GM18870 (cell line): Measurements from ENCODE around the gene PPP1R9B.

Source experiments
- ATAC-seq: cut with Tn5 transposase; IDR thresholded peaks from one replicate; pipeline ENCODE4 v1.9.1; 2021; ENCODE audit warnings: moderate library complexity; ENCODE audit not compliant: unreplicated experiment

Gene PPP1R9B

GRCh38 chr17:50144845-50145531, 5.5 kb downstream of the PPP1R9B start:
- ATAC-seq: no peak

DNA sequence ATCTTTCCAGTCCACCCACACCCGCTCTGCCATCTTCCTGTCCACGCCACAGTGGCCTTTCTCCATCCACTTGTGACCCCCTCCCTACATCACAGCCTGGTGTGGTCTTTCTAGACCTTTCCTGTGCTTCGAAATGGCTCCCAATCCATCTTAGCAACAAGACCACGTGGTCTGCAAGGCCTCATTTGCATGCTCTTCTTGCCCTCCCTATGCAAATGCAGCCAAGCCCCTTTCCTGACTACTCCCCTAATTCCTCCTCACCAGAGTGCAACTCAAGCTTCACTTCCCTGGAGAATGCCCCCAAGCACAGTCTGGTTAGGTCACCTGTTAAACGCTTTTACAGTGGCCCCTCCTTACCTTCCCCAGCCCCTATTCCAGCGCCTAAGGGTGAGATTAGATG, 6.1 kb downstream of the PPP1R9B start:
- ATAC-seq: no peak

DNA sequence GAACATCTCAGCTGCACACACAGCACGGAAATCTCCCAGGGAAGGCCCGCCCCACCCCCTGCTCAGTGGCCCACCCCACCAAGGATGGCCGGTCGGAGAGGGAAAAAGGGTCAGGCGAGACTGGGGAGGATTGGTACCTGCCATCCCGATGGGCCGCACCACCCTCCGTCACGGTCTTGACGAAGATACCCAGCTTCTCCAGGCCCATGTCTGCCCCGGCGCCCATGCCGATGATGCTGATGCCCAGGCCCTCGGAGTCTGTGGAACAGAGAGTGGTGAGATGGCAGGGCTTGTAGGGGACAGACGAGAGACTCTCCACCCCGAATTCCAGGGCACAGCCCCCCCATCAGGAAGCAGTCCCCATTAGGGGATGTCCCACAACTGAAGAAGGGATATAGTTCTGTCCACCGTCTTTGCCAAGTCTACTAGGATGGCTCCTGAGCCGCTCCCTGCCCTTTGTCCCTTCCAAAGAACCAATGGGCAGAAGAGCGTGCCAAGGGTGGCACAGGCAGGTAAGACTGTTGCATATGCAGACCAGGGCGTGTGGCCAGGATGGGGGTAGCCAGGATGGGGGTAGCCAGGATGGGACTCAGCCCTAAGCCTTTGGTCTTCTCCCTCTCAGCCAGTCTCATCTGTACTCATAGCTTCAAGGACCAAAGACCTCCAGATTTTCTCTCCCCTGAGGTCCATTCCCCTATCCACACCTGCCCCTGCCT, 6.9 kb downstream of the PPP1R9B start:
- ATAC-seq: no peak

- no peak for ATAC-seq
Measured at GRCh38 chr17:50141745-50142110, 8.7 kb downstream of the PPP1R9B start.

- ATAC-seq: no peak
Measured at GRCh38 chr17:50141026-50141744, 9.3 kb downstream of the PPP1R9B start.

DNA sequence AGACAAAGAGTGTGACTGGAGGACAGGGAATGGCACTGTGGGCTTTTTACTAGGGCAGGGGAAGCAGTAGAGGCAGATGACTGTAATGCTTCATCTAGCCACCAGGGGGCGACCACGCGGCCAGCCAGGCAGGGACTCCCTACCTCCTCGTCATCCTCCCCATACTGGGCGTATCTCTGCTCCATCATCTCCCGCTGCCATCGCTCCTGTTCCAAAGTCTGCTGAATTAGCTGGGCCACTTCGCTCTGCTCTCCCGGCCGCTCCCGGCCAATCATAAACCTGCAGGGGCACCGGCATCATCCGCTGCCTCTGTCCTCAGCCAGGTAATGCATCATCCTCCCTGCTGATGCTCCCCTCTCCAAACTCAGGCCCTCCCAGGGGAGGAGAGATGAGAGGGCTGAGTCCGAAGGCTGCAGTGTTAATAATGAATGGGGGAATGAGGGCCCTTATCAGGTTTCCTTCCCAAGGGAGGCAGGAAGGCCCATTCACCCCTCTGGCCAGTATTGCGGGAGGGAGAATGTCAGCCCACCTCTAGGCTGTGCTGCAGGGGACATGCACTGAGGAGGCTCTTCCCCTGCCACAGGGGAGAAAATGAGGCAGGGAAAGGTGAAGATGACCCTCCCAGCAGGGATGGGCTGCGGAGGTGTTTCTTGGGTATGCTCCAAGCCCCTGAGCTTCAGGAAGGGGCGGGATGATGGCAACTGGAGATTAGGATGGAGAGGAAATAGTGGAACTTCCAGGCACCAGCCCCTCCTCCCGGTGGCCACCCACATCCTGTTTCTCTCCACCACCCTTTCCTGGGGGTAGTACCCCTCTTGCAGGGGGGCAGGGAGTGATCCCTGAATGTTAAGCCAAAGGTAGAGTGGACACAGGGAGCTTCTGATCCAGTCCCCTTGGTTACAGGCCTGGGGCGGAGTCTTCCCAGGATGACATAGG, 10.3 kb downstream of the PPP1R9B start:
- peak; percentile 48 for ATAC-seq

- ATAC-seq: no peak
Measured at GRCh38 chr17:50139185-50139783, 11.2 kb downstream of the PPP1R9B start.

DNA sequence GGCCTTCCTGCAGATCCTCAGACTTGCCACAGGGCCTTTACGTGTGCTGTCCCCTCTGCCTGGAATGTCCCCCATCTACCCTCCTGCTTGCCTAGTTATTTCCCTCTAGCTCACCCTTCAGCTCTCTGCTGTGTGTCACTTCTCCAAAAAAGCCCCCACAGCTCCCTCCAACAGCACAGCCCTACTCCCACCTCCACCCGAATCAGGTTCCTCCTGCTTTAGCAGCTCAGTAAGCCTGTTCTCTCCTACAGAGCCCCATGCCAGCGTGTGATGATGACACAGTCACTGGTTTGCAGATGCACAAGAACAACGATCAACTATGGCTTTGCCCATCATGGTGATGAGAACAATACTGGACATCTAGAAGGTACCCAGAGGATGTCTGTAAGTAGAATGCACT, 13.4 kb downstream of the PPP1R9B start:
- ATAC-seq: no peak

- no peak for ATAC-seq
Measured at GRCh38 chr17:50136096-50136687, 14.3 kb downstream of the PPP1R9B start.

GRCh38 chr17:50135316-50136095, 15.0 kb downstream of the PPP1R9B start:
- no peak for ATAC-seq

DNA sequence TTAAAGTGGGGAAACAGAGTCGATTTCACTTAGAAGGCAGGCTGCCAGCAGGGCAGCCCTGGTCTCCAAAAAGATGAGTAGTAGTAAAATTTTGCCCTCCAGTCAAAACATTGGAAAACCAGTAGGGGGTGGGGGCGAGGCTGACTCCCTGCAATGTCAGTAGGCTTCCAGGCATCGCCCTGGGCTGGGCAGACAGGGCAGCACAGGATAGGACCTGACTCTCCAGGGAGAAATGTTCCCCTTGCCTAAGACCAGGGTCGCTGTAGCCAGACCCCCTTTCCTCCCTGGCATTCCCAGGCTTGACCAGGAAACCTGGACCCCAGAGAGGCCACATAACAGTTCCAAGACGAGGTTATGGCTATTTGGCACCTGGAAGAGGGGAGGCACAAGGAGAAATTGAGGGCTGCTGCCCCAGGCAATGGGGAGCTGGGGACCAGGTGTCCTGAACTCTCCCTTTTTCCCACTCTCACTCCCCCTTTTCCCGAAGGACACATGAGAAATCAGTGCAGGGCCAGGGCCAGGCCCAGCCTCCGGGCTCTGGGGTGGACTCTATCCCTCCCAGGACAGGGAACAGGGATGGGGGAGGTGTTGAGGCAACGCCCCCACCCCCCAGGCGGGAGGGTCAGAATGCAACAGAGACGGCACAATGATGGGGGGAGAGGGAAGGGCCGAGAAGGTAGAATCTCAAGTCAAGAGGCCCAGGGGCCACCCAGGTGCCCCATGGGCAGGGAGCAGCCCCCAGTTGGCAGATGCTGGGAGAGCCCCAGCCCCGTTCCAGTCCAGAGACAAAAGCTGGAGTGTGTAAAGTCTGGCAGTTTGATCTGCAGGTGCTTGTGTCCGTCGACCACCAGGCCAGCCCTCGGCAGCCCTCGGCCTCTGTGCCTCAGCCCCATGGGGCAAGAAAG, 16.0 kb downstream of the PPP1R9B start:
- no peak for ATAC-seq

DNA sequence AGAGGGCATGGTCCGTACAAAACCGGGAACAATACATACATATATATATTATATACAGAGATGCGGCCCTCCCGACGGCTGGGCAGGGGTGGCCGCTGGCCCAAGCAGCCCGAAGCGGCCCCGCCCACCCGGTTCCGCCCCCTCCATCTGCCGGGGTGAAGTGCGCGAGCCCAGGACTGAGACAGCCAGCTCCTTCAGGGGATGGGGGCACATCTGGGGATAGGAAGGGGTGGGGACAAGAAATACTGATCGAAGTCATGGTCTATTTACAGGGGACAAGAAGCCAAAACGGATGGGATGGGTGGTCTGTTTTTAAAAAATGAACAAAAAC, 16.7 kb downstream of the PPP1R9B start:
- no peak for ATAC-seq

DNA sequence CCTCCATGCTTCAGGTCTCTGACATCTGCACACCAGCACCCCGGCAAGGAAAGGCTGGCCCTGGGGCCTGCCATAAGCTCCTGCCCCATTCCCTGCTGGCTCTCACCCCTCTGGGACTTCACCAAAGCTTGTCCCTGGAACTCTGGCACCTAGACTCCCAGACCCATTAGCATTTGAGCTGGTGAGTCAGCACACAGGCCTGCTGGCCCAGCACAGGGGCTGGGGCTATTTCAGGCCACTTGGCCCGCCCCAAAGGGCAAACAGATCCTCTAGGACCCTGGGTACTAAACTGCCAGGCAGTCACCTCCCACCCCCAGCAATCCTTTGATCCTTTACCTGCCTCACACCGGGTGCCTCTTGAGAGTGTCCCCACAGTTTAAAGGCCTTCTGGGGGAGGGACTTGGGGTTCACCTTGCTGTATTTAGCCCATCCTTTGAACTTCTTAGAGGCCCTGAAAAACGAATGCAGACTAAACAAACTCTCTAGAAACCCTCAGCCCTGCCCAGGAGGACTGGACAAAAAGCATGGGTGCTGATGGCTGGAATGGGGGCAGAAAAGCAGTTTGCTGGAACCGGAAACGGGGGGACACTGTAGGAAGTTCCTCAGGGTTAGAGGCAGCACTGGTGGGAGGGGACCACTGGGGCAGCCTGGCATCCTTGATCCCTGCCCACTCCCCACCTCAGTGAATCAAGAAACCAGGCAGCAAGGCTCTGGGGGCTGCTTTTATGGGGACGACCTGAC, 17.3 kb downstream of the PPP1R9B start:
- no peak for ATAC-seq

DNA sequence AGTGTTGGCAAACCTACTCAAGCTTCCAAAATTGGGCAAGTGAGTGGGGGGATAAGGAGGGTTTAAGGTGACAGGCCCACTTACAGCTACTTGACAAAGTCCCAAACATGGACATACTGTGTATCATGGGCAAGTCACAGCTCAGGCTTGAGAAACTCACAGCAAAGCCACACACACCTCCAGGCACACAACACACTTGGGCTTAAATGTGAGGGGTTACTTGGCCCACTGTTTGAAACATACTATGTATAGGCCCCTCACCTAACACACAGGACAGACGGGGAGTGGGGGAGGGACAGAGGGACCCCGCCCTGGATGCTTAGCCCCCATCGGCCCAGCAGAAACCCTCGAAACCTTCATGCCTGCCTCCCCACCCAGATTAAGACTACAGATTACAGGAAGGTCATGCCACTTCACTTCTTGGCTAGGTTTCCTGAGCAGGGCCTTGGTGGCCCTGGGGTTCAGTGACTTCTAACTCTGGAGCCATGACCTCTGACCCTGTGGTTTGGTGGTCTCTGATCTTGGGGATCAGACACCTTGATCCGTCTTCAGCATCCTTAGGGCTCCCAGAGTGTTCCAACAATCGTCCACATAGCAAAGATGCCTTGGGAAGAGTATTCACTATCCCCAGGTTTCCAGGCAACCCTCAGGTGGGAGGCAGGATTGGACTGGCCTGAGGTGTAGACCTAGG, 18.2 kb downstream of the PPP1R9B start:
- no peak for ATAC-seq

DNA sequence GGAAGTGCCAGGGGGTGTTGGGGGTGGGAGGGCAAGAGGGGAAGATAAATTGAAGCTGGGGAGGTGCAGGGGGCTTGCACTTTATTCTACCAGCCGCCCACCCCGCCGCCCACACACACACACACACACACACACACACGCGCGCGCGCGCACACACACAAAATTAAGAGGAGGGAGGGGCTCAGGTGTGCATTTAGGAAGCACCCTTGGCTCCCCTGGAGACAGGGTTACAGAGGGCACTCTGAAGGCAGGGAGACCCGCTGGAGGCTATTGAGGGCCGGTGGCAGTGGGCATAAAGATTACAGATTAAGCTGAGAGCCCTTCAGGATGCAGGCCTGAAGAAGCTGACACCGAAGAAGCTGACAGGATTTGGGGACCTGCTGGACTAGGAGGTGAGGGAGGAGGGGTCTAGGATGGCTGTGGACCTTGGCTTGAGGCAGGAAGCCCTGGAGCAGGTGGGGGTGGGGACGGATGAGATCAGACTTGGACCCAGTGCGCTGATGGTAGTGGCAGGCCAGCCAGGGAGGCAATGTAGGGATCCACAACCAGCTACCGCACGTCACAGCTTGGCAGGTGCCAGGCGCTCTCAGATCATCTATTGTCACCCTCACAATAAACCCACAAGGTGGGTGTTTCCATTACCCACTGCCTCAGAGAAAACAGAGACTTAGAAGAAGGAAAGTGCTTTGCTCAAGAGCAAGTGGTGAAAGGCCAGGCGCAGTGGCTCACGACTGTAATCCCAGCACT, 19.7 kb downstream of the PPP1R9B start:
- no peak for ATAC-seq

DNA sequence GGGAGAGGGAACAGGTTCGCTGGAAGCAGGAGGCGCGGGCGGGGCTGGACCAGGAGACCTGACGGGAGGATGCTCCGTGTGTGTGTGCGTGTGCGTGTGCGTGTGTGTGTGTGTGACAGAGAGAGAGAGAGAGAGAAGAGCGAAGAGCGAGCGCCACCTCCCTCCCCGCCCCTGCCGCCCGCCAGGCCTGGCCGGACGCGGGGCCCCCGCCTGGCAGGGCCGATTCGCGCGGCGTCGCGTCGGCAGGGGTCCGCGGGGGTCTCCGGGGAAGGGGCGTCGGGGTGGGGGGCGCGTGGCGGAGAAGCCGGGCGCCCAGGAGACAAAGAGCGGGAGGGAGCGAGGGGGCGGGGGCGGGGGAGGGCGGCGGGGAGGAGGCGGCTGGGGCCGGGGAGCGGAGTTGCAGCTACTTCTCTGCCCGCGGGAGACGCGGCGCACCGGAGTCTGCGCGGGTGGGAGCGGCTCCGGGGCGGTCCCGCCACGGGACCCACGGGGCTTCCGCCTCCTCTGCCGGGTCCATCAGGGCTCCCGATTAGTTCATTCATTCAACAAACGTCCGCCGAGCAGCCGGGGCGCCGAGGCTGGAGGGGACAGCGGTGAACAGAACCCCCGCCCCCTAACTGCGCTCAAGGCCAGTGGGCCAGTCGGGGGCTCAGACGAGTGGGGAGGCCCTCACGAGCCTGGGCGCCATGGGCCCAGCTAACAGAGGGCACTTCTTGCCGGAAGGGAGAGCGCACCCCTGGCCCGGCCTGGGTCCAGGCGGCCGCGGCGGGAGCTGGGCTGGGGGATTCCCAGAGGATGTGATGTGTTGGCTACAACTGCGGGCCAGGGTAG, 20.5 kb downstream of the PPP1R9B start, which contains the start of gene SAMD14:
Gene SAMD14 (minus strand): TSS at position 433 of the 831 bp plus-strand sequence. CDS start 5,201 bp downstream, outside the sequence.
- ATAC-seq: no peak
